Measurements from ENCODE around the gene QPRT. TPM values are rescaled to one million over a fixed set of nuclear protein-coding genes. Genes with fewer than 3 reads are reported as not detected.
"Not testable (repeated sequence)": the region's sequence is repeated elsewhere in the genome, so short reads cannot be mapped to it uniquely, and the experiment has no call there.

QPRT gene
- total RNA-seq, 1 donor from 2014 or later: 49.6 TPM

DNA sequence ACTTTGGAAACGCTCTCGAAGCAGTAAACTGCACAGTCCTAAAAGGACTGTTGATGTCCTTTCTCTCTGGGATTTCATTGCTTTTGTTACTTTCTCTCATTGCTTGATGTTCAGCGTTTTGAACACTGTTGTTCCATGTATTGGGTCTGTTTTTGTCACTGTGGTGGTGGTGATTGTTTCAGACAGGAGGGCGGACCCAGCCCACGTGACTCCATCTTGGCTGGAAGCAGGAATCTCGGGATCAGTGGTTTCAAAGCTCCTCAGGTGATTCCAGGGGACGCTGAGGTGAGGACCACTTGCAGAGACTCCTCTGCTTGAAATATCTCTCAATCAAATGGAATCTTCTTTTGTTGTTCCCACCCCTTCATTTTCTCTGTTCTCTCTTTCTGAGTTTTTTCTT lies 48.5 kb downstream of the QPRT start:
- Mint-ChIP-seq H3K27ac (no peak overlapping the region), H3K36me3 (no peaks in the 10 kb centered on the region), H3K4me1 (peaks cover 4% of the 10 kb centered on the region), H3K27me3 (ENCODE audit: insufficient read depth, low read depth) (peaks cover 12% of the 10 kb centered on the region), H3K4me3 (no peak overlapping the region), H3K9me3 (no peaks in the 10 kb centered on the region)
- Histone ChIP-seq H4K20me1 (ENCODE audit: low read depth) (no peaks in the 10 kb centered on the region), H3K36me3 (no peaks in the 10 kb centered on the region), H3K4me2 (no peak overlapping the region), H3K27me3 (no peaks in the 10 kb centered on the region), H3K4me3 (no peak overlapping the region), H3F3A (ENCODE audit: low read depth) (peaks cover 11% of the 10 kb centered on the region), H3K9me3 (ENCODE audit: low read depth) (no peaks in the 10 kb centered on the region), H2AFZ (replicated peaks) (peak overlapping the region; percentile 28), H3K4me1 (no peaks in the 10 kb centered on the region), H3K79me2 (ENCODE audit: low read depth) (peaks cover 33% of the 10 kb centered on the region), H3K27ac (no peak overlapping the region), H3K9ac (no peak overlapping the region)
- no peak for DNase-seq (ENCODE audit: low spot score)
- TF ChIP-seq, protein P1, sequence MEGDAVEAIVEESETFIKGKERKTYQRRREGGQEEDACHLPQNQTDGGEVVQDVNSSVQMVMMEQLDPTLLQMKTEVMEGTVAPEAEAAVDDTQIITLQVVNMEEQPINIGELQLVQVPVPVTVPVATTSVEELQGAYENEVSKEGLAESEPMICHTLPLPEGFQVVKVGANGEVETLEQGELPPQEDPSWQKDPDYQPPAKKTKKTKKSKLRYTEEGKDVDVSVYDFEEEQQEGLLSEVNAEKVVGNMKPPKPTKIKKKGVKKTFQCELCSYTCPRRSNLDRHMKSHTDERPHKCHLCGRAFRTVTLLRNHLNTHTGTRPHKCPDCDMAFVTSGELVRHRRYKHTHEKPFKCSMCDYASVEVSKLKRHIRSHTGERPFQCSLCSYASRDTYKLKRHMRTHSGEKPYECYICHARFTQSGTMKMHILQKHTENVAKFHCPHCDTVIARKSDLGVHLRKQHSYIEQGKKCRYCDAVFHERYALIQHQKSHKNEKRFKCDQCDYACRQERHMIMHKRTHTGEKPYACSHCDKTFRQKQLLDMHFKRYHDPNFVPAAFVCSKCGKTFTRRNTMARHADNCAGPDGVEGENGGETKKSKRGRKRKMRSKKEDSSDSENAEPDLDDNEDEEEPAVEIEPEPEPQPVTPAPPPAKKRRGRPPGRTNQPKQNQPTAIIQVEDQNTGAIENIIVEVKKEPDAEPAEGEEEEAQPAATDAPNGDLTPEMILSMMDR (IDR thresholded peaks at IDR 0.05): no peak
- TF ChIP-seq EZH2phosphoT487 (IDR thresholded peaks at IDR 0.05): no peak
- TF ChIP-seq EZH2 (IDR thresholded peaks at IDR 0.05): no peak

DNA sequence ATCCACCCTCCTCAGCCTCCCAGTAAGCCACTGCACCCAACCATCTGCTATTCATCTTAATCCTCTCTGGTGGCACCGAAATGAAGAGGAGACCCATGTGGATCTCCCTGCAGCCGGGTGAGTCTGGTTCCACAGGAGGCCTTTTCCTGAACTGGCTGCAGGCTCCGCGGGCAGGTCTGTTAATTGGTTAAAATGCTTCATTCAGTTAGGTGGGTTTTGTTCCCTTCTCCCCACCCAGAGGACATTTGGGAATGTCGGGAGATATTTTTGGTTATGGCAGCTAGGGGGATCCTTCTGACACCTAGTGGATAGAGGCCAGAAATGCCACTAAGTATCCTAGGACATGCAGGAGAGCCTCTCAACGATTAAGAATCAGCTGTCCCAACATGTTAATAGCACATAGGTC lies 50.1 kb downstream of the QPRT start:
- Histone ChIP-seq H3K9me3 (ENCODE audit: low read depth) (no peaks in the 10 kb centered on the region), H3K4me3 (no peak overlapping the region), H2AFZ (replicated peaks) (peak overlapping the region; percentile 91), H3K27me3 (no peaks in the 10 kb centered on the region), H3K4me2 (no peak overlapping the region), H3K4me1 (no peaks in the 10 kb centered on the region), H3K79me2 (ENCODE audit: low read depth) (peaks cover 21% of the 10 kb centered on the region), H4K20me1 (ENCODE audit: low read depth) (no peaks in the 10 kb centered on the region), H3K27ac (no peak overlapping the region), H3F3A (ENCODE audit: low read depth) (peaks cover 11% of the 10 kb centered on the region), H3K36me3 (no peaks in the 10 kb centered on the region), H3K9ac (no peak overlapping the region)
- Mint-ChIP-seq H3K27ac (peak overlapping the region; percentile 46), H3K9me3 (no peaks in the 10 kb centered on the region), H3K4me3 (no peak overlapping the region), H3K4me1 (peaks cover 4% of the 10 kb centered on the region), H3K27me3 (ENCODE audit: insufficient read depth, low read depth) (peaks cover 15% of the 10 kb centered on the region), H3K36me3 (no peaks in the 10 kb centered on the region)
- DNase-seq (ENCODE audit: low spot score): peak; percentile 71
- TF ChIP-seq, protein P1 (IDR thresholded peaks at IDR 0.05): peak; percentile 70
- no peak for TF ChIP-seq EZH2 (IDR thresholded peaks at IDR 0.05)

DNA sequence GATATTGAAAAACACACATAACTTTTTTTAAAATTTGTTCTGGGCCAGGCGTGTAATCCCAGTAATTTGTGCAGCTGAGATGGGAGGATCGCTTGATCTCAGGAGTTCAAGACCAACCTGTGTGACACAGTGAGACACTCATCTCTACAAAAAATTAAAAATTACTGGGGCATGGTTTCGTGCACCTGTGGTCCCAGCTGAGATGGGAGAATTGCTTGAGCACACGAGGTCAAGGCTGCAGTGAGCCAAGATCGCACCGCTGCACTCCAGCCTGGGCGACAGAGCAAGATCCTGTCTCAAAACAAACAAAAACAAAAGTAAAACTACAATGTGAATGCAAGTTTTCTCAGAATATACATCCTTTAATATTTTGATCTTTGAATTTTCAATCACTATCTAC lies 51.7 kb downstream of the QPRT start:
- H3K4me1 Mint-ChIP-seq: peaks cover 4% of the 10 kb centered on the region
- peaks cover 17% of the 10 kb centered on the region for H3K27me3 Mint-ChIP-seq (ENCODE audit: insufficient read depth, low read depth)
- Histone ChIP-seq H3K4me3 (no peak overlapping the region), H2AFZ (replicated peaks) (no peak overlapping the region), H3F3A (ENCODE audit: low read depth) (no peaks in the 10 kb centered on the region), H3K79me2 (ENCODE audit: low read depth) (peaks cover 8% of the 10 kb centered on the region), H3K9ac (no peak overlapping the region), H4K20me1 (ENCODE audit: low read depth) (no peaks in the 10 kb centered on the region), H3K4me2 (no peak overlapping the region), H3K36me3 (no peaks in the 10 kb centered on the region), H3K9me3 (ENCODE audit: low read depth) (no peaks in the 10 kb centered on the region), H3K4me1 (no peaks in the 10 kb centered on the region), H3K27me3 (no peaks in the 10 kb centered on the region), H3K27ac (no peak overlapping the region)
- no peaks in the 10 kb centered on the region for H3K36me3 Mint-ChIP-seq
- no peaks in the 10 kb centered on the region for H3K9me3 Mint-ChIP-seq
- DNase-seq (ENCODE audit: low spot score): no peak
- TF ChIP-seq, protein P1 (IDR thresholded peaks at IDR 0.05): no peak
- TF ChIP-seq EZH2phosphoT487 (IDR thresholded peaks at IDR 0.05): no peak
- no peak for TF ChIP-seq EZH2 (IDR thresholded peaks at IDR 0.05)
- no peak overlapping the region for H3K4me3 Mint-ChIP-seq
- no peak overlapping the region for H3K27ac Mint-ChIP-seq

DNA sequence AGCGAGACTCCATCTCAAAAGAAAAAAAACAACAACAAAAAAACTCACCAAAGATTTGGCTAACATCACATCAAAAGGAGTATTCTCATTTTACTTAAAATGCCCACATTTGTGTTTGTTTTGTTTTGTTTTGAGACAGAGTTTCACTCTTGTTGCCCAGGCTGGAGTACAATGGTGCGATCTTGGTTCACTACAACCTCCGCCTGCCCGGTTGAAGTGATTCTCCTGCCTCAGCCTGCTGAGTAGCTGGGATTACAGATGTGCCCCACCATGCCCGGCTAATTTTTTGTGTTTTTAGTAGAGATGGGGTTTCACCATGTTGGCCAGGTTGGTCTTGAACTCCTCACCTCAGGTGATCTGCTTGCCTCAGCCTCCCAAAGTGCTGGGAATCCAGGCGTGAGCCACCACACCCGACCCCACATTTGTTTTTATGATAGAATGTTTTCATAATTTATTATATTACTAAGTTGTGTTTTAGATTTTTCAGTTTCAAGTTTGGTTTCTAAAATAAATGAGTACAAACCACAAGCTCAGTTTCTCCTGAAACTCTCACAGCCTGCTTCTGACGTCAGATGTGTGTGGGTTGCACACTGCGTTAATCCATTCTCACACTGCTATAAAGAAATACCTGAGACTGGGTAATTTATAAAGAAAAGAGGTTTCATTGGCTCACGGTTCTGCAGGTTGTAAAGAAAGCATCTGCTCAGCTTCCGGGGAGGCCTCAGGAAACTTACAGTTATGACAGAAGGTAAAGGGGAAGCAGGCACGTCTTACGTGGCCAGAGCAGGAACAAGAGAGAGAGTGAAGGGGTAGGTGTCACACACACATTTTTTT lies 53.0 kb downstream of the QPRT start:
- not testable (repeated sequence) for H3K27me3 ChIP-seq; H3K9me3 Mint-ChIP-seq; H3K4me2 ChIP-seq; H4K20me1 ChIP-seq (ENCODE audit: low read depth); H3K4me1 ChIP-seq; H3K27ac ChIP-seq; DNase-seq (ENCODE audit: low spot score); H3K4me3 ChIP-seq; H3K36me3 Mint-ChIP-seq; H2AFZ ChIP-seq (replicated peaks); H3K36me3 ChIP-seq; H3K9me3 ChIP-seq (ENCODE audit: low read depth); H3K9ac ChIP-seq; H3K4me3 Mint-ChIP-seq; H3K4me1 Mint-ChIP-seq; H3F3A ChIP-seq (ENCODE audit: low read depth); H3K79me2 ChIP-seq (ENCODE audit: low read depth)
- H3K27me3 Mint-ChIP-seq (ENCODE audit: insufficient read depth, low read depth): peaks cover 19% of the 10 kb centered on the region
- H3K27ac Mint-ChIP-seq: peak overlapping the region; percentile 21
